KOPT-K1 (cell line): ENCODE results near the gene LRRC75B.
"Not testable (repeated sequence)": the region's sequence is repeated elsewhere in the genome, so short reads cannot be mapped to it uniquely, and the experiment has no call there.

Source experiments
- H3K27ac ChIP-seq: fragments of 200-600 bp; sonication (generic); 2 replicates; pipeline ENCODE4 v1.5.1; 2016; ENCODE audit warnings: antibody characterized with exemption, mild to moderate bottlenecking, low read depth, low read length; ENCODE audit not compliant: poor library complexity, severe bottlenecking
- H3K36me3 ChIP-seq: fragments of 200-600 bp; sonication (generic); 2 replicates; pipeline ENCODE4 v1.5.1; 2017; ENCODE audit warnings: antibody characterized with exemption, mild to moderate bottlenecking, low read length, moderate library complexity; ENCODE audit not compliant: insufficient read depth
- H3K9me3 ChIP-seq: fragments of 200-600 bp; sonication (generic); 2 replicates; pipeline ENCODE4 v1.5.1; 2017; ENCODE audit warnings: antibody characterized with exemption, low read length, mild to moderate bottlenecking; ENCODE audit not compliant: insufficient read depth, poor library complexity, severe bottlenecking

Gene LRRC75B

DNA sequence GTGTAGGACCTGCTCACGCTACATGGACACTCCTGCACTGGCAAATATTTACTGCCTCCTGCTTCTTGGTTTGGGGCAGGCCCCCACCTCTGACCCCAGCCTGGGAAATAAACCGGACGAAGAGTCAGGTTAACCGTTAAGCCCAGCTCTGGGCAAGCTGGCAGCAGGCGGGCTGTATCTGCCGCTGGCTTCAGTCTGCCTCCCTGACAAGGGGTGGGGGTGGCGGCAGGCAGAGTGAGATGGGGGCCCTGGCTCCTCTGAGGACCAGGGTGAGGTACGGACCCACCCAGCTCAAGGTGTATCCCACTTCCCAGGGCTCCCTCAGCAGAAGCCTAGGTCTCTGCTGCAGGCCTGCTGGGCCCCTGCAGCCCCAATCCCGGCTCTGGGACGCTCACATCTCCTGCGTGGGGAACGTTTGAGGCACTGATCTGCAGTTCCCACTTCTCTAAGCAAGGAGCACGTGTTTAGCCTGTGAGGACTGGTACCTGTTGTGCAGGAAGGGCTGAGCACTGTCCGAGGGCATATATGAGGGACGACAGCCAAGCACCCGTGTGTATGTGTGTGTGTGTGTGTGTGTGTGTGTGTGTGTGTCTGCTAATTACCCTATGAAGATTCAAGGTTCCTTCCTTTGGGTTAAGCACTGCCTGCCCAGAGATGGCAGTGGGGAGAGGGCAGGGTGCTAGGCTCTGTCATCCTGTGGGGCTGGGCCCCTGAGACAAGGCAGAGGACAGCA lies 1.1 kb upstream of the LRRC75B start:
- H3K27ac ChIP-seq: no peak overlapping the region
- no peaks in the 10 kb centered on the region for H3K9me3 ChIP-seq
- no peaks in the 10 kb centered on the region for H3K36me3 ChIP-seq

DNA sequence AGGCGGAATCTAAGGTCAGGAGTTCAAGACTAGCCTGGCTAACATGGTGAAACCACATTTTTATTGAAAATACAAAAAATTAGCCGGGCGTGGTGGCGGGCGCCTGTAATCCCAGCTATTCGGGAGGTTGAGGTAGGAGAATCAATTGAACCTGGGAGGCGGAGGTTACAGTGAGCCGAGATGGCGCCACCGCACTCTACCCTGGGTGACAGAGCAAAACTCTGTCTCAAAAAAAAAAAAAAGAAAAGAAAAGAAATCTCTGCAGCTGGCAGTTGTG lies 624 bp upstream of the LRRC75B start:
- not testable (repeated sequence) for H3K27ac ChIP-seq, H3K9me3 ChIP-seq, H3K36me3 ChIP-seq

DNA sequence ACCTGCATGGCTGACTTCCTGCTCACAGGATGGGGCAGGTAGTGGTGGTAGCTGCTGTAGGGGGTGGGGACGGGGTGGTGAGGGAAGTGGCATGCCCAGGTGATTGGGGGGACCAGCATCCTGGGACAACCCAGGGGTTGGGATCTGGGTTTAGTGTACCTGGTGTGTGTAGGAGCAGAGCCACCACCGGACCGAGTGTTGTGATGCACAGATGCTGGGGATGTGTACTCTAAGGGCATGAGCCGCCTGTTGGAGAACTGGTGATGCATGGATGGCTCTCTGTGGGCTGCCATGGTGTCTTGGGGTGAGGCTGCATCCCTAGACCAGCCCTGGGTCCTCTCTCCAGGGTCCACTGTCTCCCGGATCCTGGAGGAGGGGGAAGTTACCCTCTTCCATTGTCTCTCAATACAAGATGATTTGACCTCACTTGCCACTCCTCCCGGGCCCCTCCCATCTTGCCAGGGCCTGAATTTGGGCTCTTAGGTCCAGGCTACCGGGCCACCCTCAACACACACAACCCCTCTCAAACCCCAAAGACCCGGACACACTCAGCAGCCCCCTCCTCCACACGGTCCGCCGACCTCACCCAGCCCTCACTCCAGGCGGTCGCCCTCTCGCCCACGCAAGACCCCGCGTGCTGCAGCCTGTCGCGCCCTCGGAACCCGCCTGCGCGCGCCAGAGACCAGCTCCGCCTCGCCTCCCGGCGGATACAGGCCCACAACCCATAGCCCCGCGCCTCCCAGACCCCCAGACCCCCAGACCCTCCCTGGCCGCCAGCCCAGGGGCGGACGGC lies 619 bp downstream of the LRRC75B start:
- Histone ChIP-seq H3K36me3 (no peaks in the 10 kb centered on the region), H3K9me3 (no peaks in the 10 kb centered on the region), H3K27ac (no peak overlapping the region)

DNA sequence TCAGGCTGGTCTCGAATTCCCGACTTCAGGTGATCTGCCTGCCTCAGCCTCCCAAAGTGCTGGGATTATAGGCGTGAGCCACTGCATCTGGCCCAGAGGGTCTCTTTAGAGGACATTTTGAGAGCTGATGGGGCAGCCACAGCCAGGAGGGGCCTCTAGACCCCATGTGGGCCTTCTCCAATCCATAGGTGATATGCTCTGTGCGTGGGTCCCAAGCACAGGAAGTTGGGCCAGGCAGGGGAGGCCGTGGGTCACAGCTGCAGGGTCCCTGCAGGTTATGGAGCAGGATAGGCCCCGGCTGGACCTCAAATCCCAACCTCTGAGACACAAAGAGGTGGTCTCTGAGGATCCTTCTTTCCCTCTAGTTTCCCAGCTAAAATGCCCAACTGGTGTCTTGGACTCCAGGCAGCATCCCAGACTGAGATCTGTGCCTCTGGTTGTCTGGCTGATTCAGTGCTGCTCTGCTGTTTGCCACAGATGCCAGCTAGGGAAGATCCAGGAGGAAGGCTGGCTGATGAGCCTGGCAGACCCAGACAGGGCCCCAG lies 1.5 kb downstream of the LRRC75B start:
- Histone ChIP-seq H3K27ac (no peak overlapping the region), H3K9me3 (no peaks in the 10 kb centered on the region), H3K36me3 (no peaks in the 10 kb centered on the region)

DNA sequence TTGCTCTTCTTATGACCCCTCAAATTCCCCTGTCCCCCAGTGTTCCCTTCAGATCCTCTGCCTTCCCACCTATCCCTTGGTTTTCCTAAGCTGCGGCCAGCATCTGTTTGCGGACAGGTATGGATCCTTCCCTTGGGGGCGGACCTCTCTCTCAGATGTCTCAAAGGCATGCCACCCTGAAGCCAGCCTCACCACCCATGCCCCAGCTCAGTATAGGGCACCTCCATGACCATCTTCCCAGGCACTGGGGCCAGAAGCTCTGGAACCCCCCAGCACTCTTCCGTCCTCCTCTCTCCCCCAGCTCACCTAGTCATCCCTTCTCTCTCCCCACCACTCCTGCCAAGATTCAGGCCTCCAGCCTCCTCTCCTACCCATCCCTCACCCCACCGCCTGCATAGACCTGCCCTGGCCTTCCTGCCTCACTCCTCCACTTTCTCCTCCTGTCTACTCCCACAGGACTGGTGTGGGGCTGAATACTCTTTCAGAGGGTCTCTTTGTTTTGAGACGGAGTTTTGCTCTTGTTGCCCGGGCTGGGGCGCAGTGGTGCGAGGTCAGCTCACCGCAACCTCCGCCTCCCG lies 2.2 kb downstream of the LRRC75B start:
- Histone ChIP-seq H3K36me3 (no peaks in the 10 kb centered on the region), H3K9me3 (no peaks in the 10 kb centered on the region), H3K27ac (no peak overlapping the region)

DNA sequence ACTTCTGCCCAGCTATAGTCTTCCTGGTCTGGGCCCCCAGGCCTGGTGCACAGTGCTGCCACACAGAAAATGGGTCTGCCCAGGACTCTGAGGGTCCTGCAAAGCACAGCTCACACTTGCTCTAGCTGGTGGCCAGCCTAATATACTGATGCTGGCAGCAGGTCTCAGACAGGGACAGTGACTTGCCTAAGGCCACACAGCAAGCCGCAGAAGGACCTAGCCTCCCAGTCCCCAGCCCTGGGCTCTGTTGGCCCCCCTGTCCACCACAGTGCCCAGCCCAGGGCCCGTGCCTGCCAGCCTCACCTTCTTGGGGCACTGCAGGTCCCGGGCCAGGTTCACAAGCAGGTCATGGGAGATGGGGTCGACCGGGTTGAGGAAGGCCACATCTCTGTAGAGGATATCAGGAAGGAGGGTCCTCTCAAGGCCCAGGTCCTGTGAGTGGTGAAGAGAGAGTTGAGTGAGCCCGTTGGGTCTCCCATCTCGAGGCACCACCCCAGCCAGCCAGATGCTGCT lies 3.3 kb downstream of the LRRC75B start:
- Histone ChIP-seq H3K27ac (no peak overlapping the region), H3K9me3 (no peaks in the 10 kb centered on the region), H3K36me3 (no peaks in the 10 kb centered on the region)

DNA sequence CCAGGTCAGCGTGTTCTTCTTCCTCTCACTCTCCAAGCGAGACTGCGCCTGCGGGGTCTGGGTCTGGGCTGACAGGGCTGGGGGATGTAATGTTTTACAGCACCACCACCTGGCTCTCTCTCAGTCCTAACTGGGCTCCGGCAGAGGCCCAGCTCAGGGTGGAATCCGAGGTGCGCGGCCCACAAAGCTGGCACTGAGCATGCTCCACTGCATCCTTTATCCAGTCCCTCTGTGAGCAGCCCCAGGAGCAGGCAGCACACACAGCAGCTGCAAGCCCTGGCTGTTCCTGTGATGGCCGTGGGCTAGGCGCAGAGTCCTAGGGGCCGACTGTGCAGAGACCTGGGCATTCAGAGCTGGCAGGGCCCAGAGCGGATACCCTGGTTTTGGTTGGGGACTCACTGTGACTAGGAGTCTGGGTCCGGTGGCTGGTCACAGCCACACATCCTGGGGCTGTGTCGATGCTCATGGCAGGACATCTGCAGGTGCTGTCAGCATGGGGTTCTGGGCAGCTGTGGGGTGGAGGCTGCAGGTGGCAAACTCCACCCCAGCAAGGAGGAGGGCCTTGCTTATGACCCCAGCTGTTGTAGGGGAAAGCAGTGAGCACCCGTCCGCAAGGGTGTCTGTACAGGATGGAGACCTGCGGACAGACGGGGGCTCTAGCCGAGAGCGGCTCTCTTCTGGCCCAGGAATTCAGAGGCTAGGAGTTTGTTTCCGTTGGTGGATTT lies 4.0 kb downstream of the LRRC75B start:
- H3K9me3 ChIP-seq: no peaks in the 10 kb centered on the region

DNA sequence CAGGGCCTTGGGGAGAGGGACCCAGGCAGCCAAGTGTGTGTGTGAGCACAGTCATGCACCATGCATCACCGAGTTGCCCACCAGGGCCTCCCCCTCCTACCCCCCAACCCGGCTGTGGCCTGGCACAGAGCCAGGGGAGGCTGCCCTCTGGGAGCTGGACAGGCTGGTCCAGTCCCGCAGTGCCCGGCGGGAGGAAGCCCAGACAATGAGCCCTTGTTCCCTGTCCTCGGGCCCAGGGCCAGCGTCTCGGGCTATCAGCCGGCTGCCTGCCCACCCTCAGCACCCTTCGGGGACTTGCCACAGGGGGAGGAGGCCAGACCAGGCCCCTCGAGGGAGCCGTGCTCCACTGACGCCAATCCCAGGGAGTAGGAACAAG lies 4.5 kb downstream of the LRRC75B start:
- Histone ChIP-seq H3K27ac (no peak overlapping the region), H3K9me3 (no peaks in the 10 kb centered on the region), H3K36me3 (no peaks in the 10 kb centered on the region)

More for the DNA sequence above, 4.0 kb downstream of the LRRC75B start:
- Histone ChIP-seq H3K36me3 (no peaks in the 10 kb centered on the region), H3K27ac (no peak overlapping the region)

DNA sequence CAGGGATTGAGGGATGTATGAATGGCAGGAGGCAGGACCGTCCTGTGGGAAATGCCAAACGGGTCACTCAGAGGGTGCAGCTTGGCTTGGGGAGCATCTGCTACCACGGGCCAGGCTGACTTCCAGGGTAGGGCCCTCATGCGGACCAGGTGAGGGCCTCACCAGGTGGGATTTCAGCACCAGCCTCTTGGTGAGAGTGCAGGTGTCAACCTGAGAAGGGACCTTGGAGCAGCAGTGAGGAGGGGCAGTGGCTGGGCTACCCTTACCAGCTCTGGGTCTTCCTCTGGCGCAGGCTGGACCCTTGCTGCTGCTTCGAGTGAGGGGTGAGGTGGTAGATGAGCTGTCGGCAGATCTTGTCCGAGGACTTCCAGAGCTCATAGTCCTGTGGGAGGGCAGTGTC lies 4.9 kb downstream of the LRRC75B start:
- H3K27ac ChIP-seq: no peak overlapping the region
- no peaks in the 10 kb centered on the region for H3K9me3 ChIP-seq
- H3K36me3 ChIP-seq: no peaks in the 10 kb centered on the region

DNA sequence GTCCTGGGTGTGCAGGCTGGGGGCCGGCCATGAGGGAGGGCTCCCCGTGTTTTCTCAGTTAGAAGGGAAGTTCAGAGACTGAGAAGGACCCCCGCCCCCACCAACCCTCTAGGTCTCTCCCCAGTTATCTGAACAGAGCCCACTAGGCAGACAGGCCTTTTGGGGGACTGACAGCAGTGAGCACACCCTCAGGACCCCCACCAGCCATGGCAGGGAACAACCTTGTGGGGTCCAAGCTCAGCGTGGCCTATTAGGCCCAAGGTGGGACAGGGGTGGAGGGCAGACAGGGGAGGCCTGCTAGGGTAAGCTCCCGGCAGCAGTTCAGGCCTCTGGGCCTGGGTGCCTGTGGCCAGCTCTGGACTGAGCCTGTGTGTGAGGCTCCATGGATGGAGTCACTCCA lies 5.6 kb downstream of the LRRC75B start:
- H3K36me3 ChIP-seq: no peaks in the 10 kb centered on the region
- H3K27ac ChIP-seq: no peak overlapping the region
- no peaks in the 10 kb centered on the region for H3K9me3 ChIP-seq

DNA sequence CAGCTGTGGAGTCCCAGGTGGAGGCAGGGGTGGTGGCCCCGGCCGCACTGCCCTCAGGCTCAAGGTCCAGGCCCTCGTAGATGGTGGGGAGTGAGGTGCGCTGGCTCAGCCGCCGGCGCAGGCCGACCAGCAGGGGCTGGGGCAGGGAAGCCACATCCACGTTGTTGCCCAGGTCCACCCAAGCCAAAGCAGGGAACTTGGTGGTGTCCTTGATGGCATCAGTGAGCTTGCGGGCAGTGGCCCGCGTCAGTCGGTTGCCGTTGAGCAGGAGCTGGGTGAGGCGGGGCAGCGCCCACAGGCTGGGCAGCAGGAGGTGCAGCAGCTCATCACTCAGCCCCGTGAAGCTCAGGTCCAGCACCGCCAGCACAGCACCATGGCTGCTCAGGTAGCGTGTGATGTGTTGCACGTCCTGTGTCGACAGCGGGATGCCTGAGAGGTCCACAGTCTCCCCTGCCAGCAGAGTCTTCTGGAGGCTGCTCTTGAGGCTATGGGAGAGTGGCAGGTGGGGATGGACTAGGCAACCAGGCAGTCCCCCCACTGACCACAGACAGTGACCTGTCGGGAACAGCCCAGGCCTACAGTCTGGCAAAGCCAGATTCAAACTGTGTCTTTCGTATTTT lies 6.8 kb downstream of the LRRC75B start:
- no peaks in the 10 kb centered on the region for H3K36me3 ChIP-seq
- H3K9me3 ChIP-seq: no peaks in the 10 kb centered on the region
- H3K27ac ChIP-seq: no peak overlapping the region

DNA sequence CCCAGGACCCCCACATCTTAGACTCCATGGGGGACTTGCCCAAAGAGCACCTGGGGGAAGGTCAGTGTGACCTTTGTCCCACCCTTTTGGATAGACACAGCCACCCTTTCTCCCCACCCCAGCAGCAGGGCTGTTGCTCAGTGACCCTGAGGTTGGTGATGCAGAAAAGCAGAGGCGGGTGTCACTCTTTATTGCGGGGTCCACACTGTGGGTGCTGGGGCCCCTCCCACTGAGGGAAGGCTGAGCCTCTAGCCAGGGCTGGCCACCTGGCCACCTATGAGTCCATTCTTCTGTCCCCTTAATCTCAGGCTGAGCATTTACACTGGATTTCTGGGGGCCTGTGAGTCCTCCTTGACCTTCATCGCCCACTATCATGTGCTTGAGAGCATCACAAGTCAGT lies 7.4 kb downstream of the LRRC75B start:
- Histone ChIP-seq H3K9me3 (no peaks in the 10 kb centered on the region), H3K27ac (no peak overlapping the region), H3K36me3 (no peaks in the 10 kb centered on the region)

DNA sequence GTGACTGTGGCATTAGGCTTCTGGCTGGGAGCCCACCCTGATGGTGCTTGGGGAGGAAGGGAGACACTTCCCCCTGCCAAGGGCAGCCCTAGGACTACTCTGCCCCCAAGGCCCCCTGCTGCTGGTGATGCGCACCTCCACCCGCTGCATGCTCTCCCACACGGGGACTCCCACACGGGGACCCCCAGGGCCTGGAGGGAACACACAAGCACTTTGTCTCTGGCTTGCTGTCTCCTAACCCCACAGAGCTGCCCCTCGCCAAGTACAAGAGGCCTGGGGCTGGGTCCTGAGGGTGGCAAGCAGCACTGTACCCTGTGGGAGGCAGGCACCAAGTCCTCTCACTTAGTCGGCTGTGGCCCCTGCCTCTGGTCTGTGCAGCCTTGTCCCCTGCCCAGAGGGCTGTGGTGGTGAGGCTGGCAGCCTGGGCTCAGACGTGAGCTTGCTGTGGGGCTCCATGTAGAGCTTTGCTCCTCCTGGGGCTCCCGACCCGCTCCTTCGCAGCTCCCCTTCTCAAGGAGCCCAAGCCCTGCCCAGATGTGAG lies 7.9 kb downstream of the LRRC75B start:
- Histone ChIP-seq H3K36me3 (no peaks in the 10 kb centered on the region), H3K27ac (no peak overlapping the region), H3K9me3 (no peaks in the 10 kb centered on the region)

DNA sequence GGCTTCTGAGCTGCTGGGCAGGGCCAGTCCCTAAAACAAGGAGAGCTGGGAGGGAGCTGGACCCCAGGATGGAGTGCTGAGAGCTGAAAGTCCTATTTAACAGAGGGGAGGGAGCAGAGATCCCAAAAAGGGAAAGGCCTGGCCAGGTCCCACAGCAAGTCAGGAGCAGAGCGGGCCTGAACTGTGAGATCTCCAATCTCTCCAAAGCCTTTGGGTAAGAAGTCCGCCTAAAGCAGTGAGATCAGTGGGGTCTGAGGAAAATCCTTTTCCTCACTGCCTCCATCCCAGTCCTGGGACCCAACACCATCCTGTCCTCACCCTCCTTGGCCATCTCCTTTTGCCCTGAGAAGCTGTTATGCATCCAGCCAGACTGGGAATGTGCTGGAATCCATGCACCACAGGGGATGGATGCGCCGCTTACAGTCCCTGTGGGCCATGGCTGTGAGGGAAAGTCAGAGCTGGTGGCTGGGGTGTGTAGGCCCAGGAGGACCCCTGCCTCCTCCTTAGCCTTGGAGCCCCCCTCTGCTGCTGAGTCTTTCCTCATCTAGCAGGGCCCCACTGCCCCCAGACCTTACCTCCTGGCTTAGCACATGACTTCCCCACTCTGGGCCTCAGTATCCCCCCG lies 8.6 kb downstream of the LRRC75B start:
- H3K36me3 ChIP-seq: no peaks in the 10 kb centered on the region
- no peaks in the 10 kb centered on the region for H3K9me3 ChIP-seq
- H3K27ac ChIP-seq: peak overlapping the region; percentile 31
